ENCODE results near the gene MTERF2.

The MTERF2 gene

DNA sequence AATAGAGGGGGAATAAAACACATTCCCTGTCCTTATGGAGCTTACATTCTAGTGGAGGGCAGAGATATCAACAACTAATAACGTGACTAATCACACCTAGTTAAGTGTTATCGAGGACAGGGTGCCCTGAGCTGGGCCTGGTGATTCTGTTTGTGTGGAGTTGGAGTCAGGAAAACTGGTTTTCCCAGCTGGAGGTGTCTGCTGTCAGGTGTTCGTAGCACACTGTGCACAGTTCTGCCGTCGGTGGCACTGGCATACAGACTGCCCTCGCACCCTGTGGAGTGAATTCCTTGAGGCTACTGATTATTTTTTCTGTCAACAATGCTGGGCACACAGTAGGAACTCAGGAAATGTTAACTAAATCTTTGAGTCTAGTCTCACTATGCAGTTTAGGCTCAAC lies 900 bp upstream of the MTERF2 start:
- DNase-seq: no peak

DNA sequence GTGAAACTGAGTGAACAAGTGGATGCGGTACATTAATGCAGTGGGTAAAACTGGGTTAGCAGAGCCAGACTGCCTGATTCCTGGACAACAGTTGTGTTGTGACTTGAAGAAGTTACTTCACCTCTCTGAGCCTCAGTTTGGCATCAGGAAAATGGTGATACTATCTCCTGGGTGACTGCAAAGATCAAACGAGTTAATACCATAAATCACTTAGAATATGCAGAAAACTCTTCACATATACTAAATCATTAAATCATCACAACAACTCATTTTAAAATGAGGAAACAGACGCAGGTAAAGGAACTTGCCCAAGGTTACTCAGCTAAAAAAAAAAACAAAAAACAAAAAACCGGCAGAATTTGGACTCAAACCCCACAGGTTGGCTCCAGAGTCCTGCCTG lies 811 bp downstream of the MTERF2 start:
- no peak for DNase-seq

DNA sequence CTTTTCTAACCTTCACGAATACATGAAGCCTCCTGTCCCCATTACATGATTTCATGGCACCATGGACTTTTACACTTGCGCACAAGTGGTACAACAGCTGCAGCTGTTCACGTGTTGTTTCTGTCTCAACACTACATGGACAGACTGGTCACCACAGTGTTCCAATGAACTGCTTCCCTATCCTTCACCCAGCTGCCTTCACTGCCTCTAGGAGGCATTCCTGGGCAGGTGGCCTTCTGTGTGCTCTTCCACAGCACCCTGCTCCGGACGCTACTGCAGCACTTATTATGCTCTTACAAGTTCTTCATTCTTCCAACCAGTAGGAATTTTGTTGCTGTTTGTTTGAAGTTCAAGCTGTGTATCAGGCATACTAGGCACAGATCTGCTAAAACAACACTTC lies 1.5 kb downstream of the MTERF2 start:
- DNase-seq: no peak

DNA sequence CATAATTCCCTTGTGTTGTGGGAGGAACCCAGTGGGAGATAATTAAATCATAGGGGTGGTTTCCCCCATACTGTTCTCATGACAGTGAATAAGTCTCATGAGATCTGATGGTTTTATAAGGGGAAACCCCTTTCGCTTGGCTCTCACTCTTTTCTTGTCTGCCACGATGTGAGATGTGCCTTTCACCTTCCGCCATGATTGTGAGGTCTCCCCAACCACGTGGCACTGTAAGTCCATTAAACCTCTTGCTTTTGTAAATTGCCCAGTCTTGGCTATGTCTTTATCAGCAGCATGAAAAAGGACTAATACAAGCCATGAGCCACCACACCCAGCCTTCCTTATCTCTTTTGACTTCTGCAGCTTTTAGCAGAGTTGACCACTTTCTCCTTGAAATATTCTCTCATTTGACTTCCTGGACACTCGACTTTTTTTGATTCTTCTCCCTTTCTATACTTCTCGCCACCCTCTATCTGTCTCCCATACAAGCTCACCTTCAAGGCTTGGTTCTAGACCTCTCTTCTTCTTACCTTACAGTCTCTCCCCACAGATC lies 2.3 kb downstream of the MTERF2 start:
- no peak for DNase-seq

DNA sequence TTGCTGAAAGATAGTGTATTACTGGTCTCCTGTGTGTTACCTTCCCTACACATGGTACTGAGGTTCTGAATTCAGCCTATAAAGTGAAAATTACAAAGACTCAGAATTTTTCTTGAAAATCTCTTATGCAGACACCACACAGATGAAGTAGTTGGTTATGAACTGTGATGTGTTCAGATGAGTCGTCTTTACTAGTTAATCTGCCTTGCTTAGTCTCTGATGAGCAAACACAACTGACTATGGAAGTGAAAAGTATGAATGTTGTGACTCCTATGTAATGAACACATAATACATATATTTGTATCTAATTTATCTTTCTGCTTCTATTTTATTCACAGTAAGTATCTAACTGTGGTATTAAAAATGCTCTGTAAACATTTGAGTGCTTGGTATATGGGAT lies 4.7 kb downstream of the MTERF2 start:
- DNase-seq: no peak

DNA sequence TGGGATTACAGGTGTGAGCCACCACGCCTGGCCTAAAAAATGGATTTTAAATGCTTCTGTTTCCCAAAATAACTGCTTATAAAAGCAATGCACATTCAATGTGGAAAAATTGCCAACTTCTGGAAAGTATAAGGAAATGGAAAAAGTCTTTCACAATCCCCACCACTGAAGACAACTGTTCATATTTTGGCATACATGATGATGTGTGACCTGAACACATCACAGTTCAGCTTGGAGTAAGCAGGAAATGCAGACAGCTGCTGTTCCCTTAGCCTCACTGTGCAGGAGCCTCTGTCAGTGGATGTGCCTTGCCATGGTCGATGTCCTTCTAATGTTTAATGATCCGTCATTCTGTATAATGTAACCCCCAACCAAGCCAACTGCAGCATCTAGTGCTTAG lies 5.2 kb downstream of the MTERF2 start:
- DNase-seq: no peak

DNA sequence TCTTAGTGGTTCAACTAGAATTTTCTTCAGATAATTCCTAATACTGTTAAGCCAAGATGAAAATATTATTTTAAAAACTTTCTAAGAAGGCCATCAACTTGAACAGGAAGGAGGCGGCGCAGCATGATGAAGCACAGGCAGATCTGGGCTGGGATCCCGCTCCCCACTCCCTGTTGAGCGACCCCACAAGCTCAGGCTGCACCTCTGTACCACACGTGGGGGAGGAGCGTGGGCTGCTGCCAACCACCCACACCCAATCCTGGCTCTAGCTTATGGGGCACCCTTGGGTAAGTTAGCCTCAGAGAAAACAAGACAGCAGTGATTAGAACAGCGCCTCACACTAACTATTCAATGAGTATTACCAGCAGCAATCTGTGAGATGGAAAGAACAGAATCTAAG lies 6.0 kb downstream of the MTERF2 start:
- DNase-seq: no peak

DNA sequence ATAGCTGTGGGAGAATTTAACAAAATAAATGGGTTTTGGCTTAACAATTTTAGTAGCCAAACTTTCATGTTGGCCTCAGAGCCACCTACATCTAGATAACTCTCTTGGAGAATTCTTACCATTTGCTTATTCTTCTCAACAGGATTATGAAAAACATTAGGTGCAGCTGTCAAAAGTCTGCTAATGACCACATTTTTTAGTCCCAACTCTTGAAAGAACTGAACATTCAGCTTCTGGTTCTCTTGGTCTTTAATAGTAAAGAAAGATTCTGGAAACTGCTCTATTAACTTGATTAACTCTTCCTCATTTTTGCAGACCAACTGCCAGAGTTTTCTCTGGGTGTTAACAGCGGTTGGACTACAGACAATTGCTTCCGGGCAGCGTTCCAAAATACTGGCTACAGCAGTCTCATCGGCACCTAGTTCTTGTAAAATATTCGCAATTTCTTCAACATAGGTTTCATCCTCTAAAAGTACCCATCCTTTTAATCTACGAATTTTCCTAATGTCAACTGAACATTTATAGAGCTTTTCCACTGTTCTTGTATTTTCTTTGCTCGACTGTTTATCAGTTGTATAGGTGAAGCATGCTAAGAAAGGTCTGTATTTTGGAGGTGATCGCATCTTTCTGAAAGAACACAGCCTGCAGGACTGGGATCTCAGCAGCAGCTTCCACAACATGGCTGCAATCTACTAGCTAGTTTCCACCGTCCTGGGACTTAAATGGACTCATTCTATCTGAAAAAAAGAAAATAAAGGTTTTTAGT lies 8.7 kb downstream of the MTERF2 start:
- peak; percentile 50 for DNase-seq

DNA sequence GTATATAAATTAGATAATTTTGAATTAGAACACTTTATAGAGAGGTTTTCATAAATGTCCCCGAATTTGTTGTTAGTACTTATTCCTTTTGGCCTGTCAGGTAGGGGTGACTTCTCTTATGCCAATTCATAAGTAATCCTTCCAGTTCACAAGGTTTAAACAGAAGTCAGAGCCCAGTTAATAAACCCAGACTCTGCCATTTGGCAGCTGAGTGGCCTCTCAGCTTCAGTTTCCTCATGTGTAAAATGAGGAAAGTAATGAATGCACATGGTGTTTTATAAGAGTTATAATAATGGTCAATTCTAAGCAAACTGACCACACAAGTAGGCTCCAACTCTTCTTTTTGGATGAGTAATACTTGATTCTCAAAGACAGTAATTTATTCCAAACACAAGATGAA lies 10.3 kb downstream of the MTERF2 start:
- no peak for DNase-seq

DNA sequence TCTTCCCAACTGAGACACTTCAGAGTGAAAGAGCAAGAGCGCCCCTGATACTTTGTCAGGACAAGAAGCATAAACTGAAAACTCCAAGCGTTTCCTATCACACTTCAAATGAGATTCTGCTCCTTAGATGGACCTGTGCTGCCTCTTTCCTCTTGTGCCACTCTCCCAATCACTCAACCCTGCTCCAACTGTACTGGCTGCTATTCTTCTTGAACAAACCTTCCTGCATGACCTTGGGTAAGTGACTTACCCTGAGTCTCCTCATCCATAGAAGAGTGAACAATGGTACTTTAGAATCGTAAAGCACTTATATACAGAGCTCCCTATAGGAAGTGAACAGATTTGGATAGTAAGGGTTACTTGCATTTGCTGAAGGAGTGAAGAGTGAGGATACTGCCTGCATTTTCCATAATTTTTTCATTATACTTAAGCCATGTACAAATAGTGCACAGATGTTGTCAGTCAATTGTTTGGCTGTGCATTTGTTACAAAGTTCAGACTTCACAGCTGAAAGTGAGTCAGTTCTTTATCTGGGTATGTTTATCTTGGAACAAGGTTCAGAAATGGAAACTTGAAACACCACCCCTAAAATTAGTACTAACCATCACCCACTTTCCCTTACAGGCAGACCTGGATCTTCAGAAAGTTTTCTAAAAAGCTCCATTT lies 10.8 kb downstream of the MTERF2 start:
- no peak for DNase-seq

DNA sequence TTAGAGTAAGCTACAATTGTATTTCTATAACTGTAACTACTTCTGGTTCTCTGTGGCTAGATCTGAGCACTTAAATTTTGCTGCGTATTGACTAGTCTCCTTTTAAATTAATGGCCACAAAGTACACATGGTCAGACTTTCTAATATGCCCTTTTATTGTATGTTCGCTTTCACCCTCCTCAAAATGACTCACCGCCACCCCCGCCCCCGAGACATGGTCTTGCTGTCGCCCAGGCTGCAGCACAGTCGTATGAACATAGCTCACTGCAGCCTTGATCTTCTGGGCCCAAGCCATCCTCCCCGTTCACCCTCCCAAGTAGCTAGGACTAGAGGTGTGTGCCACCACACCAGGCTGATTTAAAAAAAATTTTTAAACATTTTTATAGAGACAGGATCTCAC lies 11.8 kb downstream of the MTERF2 start:
- no peak for DNase-seq

DNA sequence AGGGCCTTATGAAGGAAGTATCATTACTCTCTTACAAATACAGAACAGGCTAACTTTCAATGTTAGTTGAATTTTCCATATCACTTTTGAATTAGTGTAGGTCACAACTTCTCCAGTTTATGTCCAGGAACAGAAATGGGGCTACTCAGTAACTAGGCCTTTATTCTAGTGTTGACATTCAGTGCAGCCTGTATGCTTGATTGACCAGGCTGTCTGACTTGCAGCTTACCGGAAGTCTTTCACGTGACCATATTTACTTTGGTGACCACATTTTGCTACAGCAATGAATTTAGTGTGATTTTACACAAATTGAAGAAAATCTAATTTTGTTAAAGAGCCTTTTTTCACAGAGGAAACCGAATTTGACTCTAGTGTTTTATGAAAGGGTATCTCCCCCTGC lies 12.4 kb downstream of the MTERF2 start:
- no peak for DNase-seq

DNA sequence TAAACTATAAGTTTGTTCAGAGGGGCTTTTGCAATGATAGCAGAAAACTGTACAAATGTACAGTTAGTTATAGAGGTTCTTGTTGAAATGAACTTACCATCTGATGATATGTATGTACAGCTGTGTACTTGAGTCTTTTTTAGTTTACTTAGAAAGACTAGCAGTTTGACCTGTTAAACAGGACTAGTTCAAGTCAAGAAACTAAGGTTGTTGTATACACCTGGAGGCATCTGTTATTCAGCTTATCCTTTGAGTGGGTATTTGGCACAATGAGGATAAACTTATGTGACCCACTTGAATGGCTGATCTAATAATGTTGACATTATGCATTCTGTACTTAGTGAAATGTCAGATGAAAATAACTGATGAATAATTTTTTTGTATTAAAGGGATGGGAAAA lies 13.4 kb downstream of the MTERF2 start:
- no peak for DNase-seq

DNA sequence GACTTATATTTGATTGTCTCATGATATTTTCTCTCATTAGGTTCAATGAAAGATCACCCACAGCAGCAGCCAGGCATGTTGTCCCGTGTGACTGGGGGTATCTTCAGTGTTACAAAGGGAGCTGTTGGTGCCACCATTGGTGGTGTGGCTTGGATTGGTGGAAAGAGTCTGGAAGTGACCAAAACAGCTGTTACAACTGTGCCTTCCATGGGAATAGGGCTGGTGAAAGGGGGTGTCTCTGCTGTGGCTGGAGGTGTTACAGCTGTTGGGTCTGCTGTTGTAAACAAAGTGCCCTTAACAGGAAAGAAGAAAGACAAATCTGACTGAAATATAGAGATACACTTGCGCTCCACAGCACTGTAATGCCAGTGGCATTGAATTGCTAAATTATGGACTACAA lies 15.9 kb downstream of the MTERF2 start:
- DNase-seq: no peak

DNA sequence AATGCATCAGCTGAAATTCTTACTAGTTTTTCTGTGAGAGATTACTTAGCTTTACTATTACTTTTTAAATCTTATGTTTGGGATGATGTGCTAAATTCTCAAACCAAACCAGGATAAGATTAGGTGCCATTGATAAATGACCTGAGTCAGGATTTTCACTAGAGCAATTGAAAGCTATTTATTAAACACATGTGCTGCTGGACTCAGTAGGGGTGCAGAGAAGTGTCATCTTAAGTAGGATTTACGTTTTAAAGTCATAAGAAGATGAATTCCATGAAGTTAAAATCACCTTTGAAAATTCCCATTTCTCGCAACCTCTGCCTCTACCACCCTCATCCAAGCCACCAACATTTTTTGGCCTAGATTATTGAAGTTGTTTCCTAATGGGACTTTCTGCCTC lies 22.4 kb downstream of the MTERF2 start:
- no peak for DNase-seq

DNA sequence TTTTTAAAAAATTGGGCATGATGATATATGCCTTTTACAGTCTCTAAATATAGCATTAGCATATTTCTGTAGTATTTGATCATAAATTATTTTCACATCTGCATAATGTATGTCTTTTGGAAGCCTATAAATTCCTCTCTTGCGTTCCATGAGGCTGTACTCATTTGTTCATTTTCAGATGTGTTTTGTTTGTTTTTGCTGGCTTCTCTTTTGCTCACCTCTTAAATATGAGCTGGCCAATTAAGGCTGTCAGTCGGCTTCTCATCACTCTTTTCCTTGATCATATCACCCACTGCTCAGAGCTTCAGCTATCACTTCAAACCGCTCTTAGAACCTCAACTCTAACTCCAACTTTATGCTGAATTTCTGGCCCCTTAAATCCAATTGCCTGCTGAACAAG lies 24.7 kb downstream of the MTERF2 start:
- DNase-seq: no peak

DNA sequence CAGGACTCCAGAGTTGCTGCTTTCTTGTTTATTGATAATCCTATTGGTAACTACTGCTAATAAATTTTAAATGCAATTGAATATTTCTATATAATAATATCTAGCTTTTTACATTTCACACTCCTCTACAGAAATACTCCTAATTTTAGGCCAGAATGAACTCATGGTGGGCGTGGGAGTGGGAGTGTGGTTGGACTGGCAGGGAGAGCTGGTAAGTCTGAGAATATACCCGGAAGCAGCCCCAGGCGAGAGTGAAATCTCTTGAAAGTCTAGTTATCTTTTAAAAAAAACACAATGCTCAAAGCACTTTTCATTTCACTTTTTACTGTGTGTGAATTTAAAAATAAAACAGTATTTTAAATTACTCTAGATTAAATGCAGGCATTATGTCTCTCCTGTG lies 26.5 kb downstream of the MTERF2 start:
- DNase-seq: no peak

DNA sequence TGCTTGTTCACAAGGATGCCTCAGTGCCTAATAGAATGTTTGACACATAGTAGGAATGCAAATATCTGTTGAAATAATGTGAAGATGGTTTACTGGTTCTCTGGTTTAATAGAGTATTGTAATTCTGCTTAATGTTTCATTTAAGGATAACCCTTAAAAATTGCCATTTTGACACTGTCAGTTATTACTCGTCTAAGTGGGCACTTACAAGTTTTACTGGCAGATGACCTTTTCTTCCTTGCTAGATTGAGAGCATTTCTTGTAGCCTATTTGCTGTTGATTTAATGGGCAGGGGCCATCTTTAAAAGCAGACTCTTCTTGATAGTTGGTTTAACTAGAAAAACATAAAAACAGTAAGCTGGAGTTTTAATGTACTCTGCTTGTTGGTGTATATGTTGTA lies 29.4 kb downstream of the MTERF2 start:
- DNase-seq: no peak

DNA sequence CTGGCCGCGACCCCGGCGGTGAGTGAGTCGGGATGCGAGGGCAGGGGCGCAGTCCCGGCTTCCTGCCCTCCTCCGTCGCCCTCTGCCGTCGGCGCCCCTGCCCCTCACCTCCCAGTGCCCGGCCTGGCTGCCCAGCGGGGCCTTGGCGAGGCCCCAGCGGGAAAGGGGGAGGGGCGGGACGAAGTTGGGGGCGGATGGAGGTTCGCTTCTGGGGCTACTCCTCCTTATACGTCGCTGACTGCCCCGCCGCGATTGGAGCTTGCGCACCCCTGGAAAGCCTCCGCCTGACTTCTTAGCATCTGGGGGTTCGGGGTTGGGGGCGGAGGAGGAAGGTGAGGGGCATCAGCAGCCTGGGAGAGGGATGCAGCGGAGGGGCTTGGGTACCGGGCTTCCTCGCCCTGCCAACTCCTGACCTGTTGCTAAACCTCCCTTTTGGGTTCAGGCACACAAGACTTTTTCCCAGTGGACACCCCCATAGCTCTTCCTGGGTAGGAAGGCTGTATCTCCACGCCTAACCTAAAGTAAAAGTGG lies 30.8 kb downstream of the MTERF2 start:
- no peak for DNase-seq

DNA sequence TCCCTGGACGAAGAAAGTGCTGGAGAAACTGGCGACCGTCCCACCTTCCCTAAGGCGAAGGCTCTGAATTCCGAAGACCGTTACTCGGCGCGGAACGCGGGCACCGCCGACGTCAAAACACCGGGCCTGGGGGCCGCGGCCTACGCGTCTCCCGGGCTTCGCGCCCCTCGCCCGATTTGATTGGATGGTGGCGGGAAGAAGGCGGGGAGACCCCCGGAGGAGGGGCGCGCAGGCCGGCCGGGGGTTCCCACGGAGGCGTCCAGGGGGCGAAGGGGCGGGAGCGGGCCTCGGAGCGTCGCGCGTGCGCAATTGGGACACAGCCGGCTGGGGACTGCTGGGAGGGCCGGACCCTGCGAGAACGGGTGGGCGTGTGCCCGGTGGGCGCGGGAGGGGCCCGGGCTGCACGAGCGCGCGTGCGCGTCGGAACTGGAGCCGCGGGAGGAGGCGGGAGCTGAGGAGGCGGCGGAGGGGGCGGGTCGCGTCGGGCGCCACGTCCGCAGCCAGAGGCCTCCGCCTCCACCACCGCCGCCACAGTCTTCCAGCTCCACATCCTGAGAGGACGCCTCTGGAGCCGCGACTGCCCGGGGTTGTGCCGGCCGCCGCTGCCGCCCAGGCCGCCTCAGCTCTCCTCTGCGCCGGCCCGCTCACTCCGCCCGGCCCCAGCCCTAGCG lies 31.4 kb downstream of the MTERF2 start, which contains the start of gene TMEM263:
TSS of gene TMEM263 (plus strand) at position 531 of the 671 bp plus-strand sequence. CDS start 11,210 bp downstream, outside the sequence.
- peak; percentile 99 for DNase-seq

DNA sequence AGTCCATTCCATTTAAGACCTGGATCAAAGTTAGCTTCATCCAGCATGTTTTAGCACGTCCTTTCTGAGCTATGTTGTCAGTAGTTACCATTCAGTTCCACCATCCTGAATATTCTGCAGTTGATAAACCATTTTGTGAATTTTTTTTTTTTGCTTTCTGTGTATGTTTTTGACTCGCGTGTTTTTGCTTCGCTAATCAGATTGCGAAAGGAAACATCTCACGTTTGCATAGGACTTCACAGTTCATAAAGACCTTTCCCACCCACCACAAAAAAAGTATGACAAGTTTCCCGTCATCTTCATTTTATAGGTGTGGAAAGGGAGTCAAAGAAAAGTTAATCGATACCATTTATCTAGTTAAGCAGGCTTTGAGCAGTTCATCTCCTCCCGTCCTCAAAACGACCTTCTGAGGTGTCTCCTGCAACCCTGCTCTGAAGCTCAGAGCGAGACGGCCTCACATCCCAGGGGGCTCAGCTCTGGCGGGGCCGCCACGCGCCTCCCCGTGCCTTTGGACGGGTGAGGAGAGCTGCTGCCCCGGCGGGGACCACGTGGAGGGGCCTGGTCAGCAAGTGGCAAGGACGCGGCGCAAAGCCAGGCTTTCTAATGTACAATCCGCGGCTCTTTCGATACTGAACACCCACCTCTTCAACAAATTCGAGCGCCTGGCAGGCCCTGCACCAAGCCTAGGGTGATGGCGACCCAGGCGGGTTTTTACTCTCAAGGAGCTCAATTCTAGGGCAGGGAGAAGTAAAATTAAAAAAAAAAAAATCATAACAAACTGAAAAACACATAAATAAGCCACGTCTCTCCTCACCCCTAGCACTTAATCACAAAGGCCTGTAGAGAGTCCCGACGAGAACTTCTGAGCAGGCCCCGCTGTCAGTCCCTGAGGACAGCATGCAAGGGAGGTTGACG lies 32.2 kb downstream of the MTERF2 start:
- DNase-seq: no peak
